Stimulated activated naive CD8-positive, alpha-beta T cell treated with anti-CD3 and anti-CD28 coated beads, Interleukin-15, Interleukin-2, amounts not matched to agents 100 U/mL and 50 U/mL, for 24 hours (primary cell): ENCODE results near the gene POU2F1.

Experiments
- ATAC-seq: fragments of 150-1000 bp; cut with Tn5 transposase; one replicate; pipeline ENCODE4 v1.10.0; 2021
- DNase-seq: peaks from one replicate; pipeline ENCODE4 v3.0.0; 2021

Gene POU2F1

GRCh38 chr1:167423684-167424619, 203.3 kb downstream of the POU2F1 start:
- no peak for DNase-seq
- no peak for ATAC-seq

- ATAC-seq (no peak), DNase-seq (no peak)
These were observed 204.8 kb downstream of the POU2F1 start for GRCh38 chr1:167425482-167425881.

GRCh38 chr1:167426716-167427115, 206.0 kb downstream of the POU2F1 start:
- no peak for DNase-seq
- no peak for ATAC-seq

GRCh38 chr1:167427848-167428247, 207.2 kb downstream of the POU2F1 start:
- ATAC-seq = no peak
- DNase-seq = no peak

DNA sequence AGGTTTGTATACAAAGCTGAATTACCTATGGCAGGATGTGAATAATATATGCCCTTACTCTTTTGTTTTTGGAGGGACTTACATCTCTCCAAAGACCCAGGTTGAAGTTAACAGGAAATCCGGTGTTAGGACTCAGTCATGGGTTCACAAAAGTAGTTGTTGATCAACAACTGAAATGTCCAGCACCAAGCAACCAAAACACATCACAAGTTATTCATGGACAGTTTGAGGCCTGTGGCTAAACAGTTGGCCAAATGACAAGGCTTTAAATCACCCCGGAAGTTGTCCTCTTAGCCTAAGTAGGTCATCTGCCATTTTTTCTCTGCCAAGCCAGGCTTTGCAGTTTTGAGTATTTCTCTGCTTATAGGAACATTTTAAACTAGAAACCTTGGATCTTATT, 207.7 kb downstream of the POU2F1 start:
- no peak for DNase-seq
- no peak for ATAC-seq

- ATAC-seq (no peak), DNase-seq (no peak)
These were observed 208.9 kb downstream of the POU2F1 start for GRCh38 chr1:167429612-167430011.

DNA sequence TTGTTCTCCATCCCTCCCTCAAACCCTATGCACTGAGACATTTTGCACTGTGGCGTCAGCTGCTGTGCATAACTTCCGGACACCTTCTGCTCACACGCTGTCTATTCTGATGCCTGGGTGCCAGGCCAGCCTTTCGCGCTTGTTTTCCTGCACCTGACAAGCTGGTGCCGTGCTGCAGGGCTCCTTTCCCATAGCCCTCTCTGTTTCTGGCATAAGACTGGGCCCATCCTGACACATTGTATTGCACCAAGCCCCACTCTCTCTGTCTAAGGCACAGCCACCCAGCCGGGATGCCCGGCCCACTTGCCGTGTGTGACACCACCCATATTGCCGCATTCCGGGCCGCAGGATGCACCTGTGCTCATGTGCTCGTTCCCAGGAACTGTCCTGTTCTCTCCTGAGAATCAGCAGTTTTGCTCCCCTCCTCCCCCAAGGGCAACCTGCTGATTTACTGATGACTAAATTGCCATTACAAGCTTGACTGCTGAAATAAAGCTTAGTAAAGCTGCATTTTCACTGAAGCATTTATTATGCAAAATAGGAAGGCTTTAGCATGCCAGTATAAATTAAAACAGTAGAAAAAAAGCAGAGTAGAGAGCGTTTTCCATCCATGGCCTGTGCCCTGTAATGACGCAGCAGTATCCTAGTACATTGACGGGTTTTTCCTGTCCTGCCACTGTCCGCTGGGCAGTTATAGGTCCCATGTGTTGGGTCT, 209.6 kb downstream of the POU2F1 start:
- no peak for ATAC-seq
- DNase-seq = no peak

DNA sequence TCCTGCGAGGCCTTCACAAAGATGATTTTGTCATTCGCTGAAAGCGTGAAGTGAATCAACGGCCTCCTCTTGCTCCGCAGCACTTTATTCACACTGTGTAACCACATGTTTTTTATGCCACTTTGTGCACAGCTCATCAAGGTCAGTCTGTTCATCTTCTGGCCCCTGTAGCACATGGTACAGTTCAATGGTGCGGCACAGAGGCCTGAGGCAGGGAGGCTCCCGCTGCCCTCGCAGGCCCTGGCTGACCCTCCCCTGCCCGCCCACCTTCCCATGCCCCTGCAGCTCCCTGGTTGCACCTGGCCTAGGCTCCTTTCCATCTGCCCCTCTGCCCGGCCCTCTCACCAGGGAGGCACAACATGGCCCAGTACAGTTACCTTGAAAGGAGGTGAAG, 210.2 kb downstream of the POU2F1 start:
- DNase-seq = no peak
- no peak for ATAC-seq

DNA sequence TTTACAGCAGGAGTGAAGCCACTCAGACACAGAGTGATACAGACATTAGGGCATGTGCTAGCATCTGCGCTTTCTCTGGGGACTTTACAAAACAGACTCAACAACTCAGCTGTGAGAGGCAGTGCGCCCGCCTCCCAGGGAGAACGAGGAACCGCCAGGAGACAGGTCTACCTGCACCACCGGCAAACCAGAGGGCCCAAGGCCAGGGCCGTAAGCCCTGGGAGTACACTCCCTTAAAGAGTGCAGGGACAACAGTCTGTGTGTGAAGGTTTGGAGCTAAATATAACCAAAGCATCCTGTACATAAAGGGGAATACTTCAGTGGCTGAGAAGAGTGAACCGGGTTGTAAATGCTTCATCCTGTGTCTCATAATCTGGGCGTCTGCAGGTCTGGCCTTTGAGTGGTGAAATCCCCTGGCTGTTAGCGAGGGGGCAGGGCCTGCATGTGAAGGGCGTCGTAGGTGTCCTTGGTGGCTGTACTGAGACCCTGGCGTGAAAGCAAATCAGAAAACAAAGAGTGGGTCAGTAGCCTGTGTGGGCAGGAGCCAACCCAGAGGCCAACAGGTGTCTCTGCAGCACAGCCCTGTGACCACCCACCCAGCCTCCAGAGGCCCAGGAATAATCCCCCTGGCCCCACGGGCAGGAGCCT, 210.7 kb downstream of the POU2F1 start:
- no peak for DNase-seq
- ATAC-seq = no peak

DNA sequence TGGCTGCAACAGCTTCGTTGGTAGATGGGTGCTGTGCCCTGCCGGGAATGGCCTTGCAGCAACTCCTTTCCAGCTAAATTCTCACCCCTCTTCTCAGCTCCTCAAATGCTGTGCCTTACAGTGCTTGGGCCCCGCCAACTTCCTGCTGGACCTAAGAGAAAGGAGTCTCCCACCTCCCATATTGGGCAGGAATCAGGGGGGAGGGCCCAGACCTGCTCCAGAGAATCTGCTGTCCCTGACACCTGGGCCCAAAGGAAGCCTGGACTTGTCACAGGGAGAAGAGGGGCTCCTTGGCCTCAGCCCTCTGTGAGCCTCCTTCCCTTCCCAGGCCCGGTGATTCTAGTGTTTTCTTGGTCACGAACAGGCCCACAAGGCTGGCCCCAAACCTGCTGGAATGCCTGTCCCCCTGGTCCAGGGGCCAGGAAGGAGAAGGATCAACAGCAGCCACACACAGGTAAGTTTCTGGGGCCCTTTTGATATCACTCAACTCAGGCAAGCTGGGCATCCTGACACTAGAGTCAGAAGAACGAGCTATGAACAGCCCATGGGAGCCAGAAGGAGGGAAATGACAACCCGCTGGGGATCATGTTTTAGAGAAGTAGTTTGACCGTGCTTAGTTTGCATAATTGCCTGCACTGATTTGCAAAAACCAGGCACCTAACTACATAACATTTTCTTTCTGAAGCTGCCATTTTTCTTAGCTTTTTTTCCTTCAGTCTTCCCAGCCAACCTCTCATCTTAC, 211.4 kb downstream of the POU2F1 start:
- no peak for ATAC-seq
- no peak for DNase-seq

GRCh38 chr1:167432780-167433179, 212.1 kb downstream of the POU2F1 start:
- no peak for ATAC-seq
- DNase-seq = no peak

DNA sequence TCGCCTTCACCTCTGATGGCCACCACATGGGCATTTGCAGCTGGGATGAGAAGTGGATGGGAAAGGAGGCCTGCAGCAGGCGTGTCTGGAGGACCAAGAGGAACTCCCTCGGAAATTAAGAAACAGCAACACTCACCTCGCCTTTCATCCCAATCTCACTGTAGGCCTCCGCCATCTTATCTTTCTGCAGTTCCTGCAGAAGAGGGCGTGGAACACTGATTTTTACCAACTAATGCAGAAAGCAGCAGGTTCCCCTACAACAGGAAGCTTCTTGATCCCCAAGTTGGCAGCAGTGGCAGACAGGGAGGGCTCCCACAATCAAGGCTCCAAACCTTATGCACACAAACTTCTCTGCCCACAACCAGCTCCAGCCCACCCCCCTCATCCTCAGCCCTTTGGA, 213.2 kb downstream of the POU2F1 start:
- ATAC-seq = no peak
- DNase-seq = no peak

DNA sequence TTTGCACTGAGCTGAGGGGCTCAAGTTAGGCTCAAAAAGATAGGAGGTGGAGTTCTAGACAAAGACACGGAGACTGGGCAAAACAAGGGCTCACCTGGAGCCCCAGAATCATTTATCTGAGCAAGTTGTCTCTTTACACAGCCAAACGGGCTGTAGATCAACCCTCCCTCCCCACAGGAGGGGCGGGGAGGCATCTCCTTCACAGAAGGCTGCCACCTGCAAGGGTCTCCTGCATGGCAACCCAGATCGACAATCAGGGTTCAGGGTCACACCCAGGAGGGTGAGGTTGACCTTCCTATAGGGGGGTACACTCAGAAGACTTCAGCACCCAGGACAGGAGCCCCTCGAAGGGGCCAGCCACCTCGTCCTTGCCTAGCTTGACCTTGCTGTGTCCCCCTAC, 213.6 kb downstream of the POU2F1 start:
- ATAC-seq (no peak), DNase-seq (no peak)

- ATAC-seq (no peak), DNase-seq (no peak)
These were observed 214.8 kb downstream of the POU2F1 start for GRCh38 chr1:167435484-167435883.

DNA sequence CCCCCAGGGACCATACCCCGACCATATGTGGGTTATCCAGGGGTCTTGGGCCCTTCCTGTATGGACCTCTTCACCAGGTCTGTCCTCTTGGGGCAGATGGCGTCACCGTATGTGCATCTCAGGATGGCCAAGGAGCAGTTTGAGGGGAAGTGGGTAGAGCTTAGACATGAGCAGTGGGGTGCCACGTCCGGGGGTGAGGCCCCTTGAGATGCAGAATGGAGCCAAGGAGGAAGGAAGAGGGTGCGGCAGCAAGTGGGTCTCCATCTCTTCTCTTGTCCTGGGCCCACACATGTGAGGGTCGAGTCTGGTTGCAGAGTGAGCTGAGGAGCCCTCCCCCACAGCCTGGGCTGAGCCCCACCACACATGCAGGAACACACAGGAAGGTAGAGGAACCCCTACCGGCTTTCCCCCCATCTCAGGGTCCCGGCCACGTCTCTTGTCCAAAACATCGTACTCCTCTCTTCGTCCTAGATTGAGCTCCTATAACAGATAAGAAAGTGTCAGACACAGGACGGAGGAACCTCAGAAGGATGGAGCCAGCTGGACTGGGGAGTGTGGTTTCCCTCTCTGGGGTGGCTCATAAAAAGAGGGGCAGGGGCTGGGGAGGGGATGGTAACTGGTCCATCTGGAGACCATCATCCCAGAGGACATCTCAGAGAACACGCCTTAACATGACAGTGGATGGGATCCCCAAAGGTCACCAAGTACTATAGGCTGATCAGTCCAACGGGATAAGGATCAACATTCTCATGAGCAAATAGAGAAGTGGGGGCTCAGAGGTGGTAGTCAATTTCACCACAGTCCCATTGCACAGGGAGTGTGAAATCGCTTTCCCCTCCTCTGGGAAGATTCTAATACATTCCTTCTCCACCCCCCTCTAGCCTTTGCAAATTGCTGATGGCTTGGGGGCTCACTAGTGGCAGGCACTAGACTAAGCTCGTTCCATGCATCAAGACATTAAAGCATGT, 217.8 kb downstream of the POU2F1 start:
- ATAC-seq (no peak), DNase-seq (no peak)

DNA sequence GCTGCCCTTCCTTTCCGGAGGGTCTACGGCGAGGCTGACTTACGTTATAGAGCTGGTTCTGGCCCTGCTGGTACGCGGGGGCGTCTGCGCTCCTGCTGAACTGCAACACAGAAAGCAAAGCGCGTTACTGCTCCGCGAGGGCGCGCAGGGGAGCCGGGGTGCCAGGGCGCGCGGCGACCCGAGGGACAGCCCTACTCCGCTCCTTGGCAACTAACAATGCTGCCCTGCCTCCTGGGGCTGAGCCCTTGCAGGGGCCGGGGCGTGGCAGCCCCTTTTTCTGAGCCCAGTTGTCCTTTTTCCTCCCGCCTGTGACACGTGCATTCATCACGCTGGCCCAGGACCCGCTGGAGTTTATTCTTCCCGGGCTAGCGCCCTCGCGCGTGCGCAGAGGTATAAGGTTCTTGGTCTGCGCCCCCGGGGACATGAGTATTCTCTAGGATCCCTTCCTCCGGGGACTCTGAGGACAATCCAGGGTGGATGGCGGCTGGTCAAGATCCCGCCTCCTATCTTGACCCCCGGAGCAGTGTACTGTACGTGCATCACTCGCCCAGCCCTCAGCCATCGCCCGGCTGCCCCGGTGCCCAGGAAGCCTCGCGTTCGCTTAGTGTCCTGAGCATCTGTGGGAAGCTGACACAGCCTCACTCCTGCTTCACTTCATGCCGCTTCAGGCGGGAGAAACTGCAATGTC, 218.8 kb downstream of the POU2F1 start:
- no peak for DNase-seq
- ATAC-seq = peak; percentile 30

- DNase-seq (no peak), ATAC-seq (no peak)
These were observed 219.7 kb downstream of the POU2F1 start for GRCh38 chr1:167440345-167440744.

DNA sequence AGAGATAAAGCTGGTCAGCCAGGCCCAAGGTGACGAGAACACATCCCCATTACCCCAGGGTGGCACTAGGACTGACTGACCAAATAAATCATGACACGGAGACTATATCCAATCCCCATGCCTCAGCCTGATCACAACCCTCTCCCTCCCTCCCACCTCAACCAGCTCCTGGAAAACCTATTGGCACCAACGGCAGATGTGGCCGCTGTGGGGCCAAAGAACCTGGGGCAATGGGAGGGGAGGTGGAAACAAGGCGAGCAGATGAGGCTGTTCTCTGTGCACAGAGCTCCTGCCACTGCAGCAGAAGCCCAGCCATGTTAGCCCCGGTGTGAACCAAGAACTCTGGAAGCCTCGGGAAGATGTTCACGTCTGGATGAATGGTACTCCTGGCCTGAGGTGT, 220.1 kb downstream of the POU2F1 start:
- ATAC-seq = no peak
- no peak for DNase-seq

GRCh38 chr1:167441222-167441621, 220.5 kb downstream of the POU2F1 start:
- ATAC-seq (no peak), DNase-seq (no peak)

DNA sequence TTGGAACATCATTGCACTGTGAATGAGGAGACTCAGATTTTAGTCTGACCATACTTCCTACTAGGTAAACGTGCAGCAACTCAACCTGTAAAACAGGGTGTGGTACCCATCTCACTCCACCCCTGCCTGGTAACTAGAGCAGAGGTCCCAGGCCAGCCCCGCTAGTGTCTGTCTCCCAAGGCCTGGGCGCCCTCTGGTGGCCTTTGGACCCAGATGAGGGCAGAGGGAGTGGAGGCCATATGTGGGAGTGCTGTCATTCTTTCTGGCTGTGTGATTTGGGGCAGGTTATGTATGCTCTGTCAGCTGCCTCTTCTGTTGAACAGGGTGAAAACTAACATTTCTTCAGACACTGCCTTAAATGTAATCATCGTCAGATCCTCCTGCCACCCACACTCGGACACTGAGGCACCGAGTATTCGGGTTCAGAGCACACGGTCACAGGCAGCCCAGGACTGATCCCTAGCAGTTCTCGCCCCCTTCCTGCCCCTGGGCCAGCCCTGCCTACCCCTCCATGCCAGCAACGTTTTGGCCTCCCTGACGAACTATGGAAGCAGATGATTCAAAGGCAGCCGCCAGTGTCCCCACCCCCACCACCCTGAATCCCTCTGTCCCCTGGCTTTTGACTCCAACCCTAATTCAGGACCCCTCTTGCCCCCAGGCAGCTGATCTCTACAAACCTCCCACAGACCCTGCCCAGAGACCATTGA, 221.6 kb downstream of the POU2F1 start:
- ATAC-seq (peak; percentile 86), DNase-seq (peak; percentile 91)
